ENCODE results near the gene KLRK1.

- no peak for TF ChIP-seq POLR2AphosphoS5 (IDR thresholded peaks at IDR 0.05; ENCODE audit: low read depth, low read length)
- no peak for TF ChIP-seq POLR2A (IDR thresholded peaks at IDR 0.05; ENCODE audit: borderline replicate concordance, extremely low read depth, insufficient read depth, insufficient read length)
- TF ChIP-seq SIN3A (IDR thresholded peaks at IDR 0.05; ENCODE audit: low read depth), result no peak
- no peak for TF ChIP-seq CTCF (IDR thresholded peaks at IDR 0.05 in 2 of 3, conservative IDR thresholded peaks at IDR 0.05 in 1 of 3; ENCODE audit: borderline replicate concordance in 1 of 3, insufficient read depth in 1 of 3, low read depth in 2 of 3, low read length in 2 of 3)
- TF ChIP-seq ZBTB33 (IDR thresholded peaks at IDR 0.05; ENCODE audit: extremely low read depth, insufficient replicate concordance, low read length), result no peak
- TF ChIP-seq SRF (IDR thresholded peaks at IDR 0.05; ENCODE audit: low read depth), result no peak
- no peak for TF ChIP-seq TCF7L2 (IDR thresholded peaks at IDR 0.05; ENCODE audit: borderline replicate concordance, extremely low read depth, insufficient read depth, insufficient read length)
- TF ChIP-seq EGR1 (IDR thresholded peaks at IDR 0.05; ENCODE audit: low read depth), result no peak
- no peak for TF ChIP-seq CBX3 (IDR thresholded peaks at IDR 0.05; ENCODE audit: low read depth)
Observed at GRCh38 chr12:10361622-10362021, 28.2 kb downstream of the KLRK1 start.

All from HCT116 (cell line).